HepG2 (cell line): ENCODE measurements around the gene CHMP1A. TPM values are rescaled to one million over a fixed set of nuclear protein-coding genes. Genes with fewer than 3 reads are reported as not detected.

Experiments
- FOXA3 ChIP-seq: IDR thresholded peaks from 2 replicates; pipeline ENCODE4 v1.6.1; 2016; ENCODE audit warnings: missing genetic modification reagents, missing compliant biosample characterization
- GATAD1 ChIP-seq: IDR thresholded peaks from 2 replicates; pipeline ENCODE4 v1.6.1; 2016; ENCODE audit warnings: missing genetic modification reagents, missing compliant biosample characterization
- HMGXB4 ChIP-seq, 2 experiments: sonication (generic) in 1 of 2; formaldehyde crosslinking in 1 of 2; IDR thresholded peaks; 2 replicates each; pipeline versions ENCODE4 v1.4.0 to v1.6.1; 2018 to 2020; ENCODE audit warnings: missing genetic modification reagents in 2 of 2, borderline replicate concordance in 1 of 2, low read depth in 1 of 2, mild to moderate bottlenecking in 1 of 2, missing biosample characterization in 1 of 2
- HNF1A ChIP-seq, 2 experiments: sonication (generic) in 1 of 2; formaldehyde crosslinking in 1 of 2; IDR thresholded peaks; 2 replicates each; pipeline versions ENCODE4 v1.4.0 to v1.6.1; 2016 to 2020; ENCODE audit warnings: borderline replicate concordance in 1 of 2, low read depth in 1 of 2, mild to moderate bottlenecking in 1 of 2, missing genetic modification reagents in 1 of 2
- JUN ChIP-seq: sonication (generic); formaldehyde crosslinking; IDR thresholded peaks from 2 replicates; pipeline ENCODE4 v1.4.0; 2020; ENCODE audit warnings: mild to moderate bottlenecking, missing genetic modification reagents
- KMT2B ChIP-seq: IDR thresholded peaks from 2 replicates; pipeline ENCODE4 v1.6.1; 2016; ENCODE audit warnings: missing genetic modification reagents, missing compliant biosample characterization
- NR2F2 ChIP-seq: IDR thresholded peaks from 2 replicates; pipeline ENCODE4 v1.6.1; 2012; ENCODE audit warnings: low read depth, inconsistent platforms, borderline replicate concordance
- PRMT3 ChIP-seq: sonication (generic); formaldehyde crosslinking; IDR thresholded peaks from 2 replicates; pipeline ENCODE4 v1.8.1; 2022; ENCODE audit warnings: low read depth, mild to moderate bottlenecking, moderate library complexity, missing genetic modification reagents, borderline replicate concordance
- TBX2 ChIP-seq: sonication (generic); formaldehyde crosslinking; IDR thresholded peaks from 2 replicates; pipeline ENCODE4 v1.5.0; 2020; ENCODE audit warnings: missing genetic modification reagents, mild to moderate bottlenecking, borderline replicate concordance
- ZFP36L2 ChIP-seq: sonication (generic); formaldehyde crosslinking; IDR thresholded peaks from 2 replicates; pipeline ENCODE4 v1.4.0; 2020; ENCODE audit warnings: missing genetic modification reagents
- ZMAT3 ChIP-seq: sonication (generic); formaldehyde crosslinking; conservative IDR thresholded peaks from 2 replicates; pipeline ENCODE4 v1.7.0; 2021; ENCODE audit warnings: missing genetic modification reagents
- ZNF510 ChIP-seq: sonication (generic); formaldehyde crosslinking; IDR thresholded peaks from 2 replicates; pipeline ENCODE4 v1.4.0; 2020; ENCODE audit warnings: low read depth, mild to moderate bottlenecking, missing genetic modification reagents
- ZNF597 ChIP-seq: sonication (generic); formaldehyde crosslinking; IDR thresholded peaks from 2 replicates; pipeline ENCODE4 v1.5.0; 2020; ENCODE audit warnings: missing genetic modification reagents
- polyA plus RNA-seq, 8 experiments: library from polyadenylated mRNA; depleted of rRNA in 3 of 8; stranded (reverse) in 7 of 8; unstranded in 1 of 8; fragments of >200 nt; fragmentation: Illumina TruSeq in 4 of 8; extraction: Trizol in 4 of 8; gene quantifications; 2 replicates each; pipeline versions ENCODE4 v1.2.1 to v1.2.3, GENCODE V29; 2011 to 2016; ENCODE audit warnings: low read depth in 4 of 8, missing spikeins in 1 of 8, mixed read lengths in 1 of 8; ENCODE audit not compliant: insufficient read depth in 1 of 8
- total RNA-seq, 5 experiments: library from RNA; depleted of rRNA; stranded (reverse); fragments of >200 nt; fragmentation: Illumina TruSeq; extraction: Trizol; gene quantifications; 2 replicates each; pipeline ENCODE4 v1.2.3, GENCODE V29; 2016; ENCODE audit warnings: low read depth in 1 of 5
- TF ChIP-seq, protein P1 (sequence below): sonication (generic); formaldehyde crosslinking; IDR thresholded peaks from 2 replicates; pipeline ENCODE4 v1.8.1; 2023; ENCODE audit warnings: mild to moderate bottlenecking, moderate library complexity, missing genetic modification reagents
- TF ChIP-seq, protein P2 (sequence below): sonication (generic); formaldehyde crosslinking; IDR thresholded peaks from 2 replicates; pipeline ENCODE4 v1.4.0; 2020; ENCODE audit warnings: missing genetic modification reagents
- TF ChIP-seq, protein P3 (sequence below): fragments of 450-650 bp; IDR thresholded peaks from 2 replicates; pipeline ENCODE4 v1.6.1; 2016

CHMP1A gene
- total and polyA plus RNA-seq, 2 of the 13 experiments (the other 11 are each of a cell fraction or from before 2014, with no cell fraction given): 69.4 to 73.3 TPM

DNA sequence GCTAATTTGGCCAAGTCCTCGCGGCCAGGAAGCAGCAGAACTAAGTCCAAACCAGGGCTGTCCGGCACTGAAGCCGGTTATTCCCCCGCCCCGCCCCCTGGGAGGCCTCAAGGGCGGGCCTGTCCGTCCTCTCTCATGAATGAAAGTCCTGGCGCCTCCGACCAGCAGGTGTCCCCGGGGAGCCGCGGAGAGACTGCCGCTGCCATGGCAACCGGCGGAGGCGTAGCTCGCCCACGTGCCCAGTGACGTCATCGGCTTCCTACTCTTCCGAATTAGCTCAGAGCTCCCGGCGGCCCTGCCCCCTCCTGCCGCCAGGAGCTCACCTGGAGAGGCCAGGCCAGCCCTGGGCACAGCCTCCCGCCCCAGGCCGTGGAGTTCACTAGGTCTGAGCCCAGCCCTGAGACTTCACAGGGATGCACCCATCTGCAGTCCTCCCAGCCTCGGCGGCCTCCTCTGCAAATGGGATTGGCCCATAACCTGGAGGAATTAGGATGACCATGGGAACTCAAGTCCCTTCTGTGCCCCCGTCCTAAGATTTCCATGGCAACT, 42.7 kb upstream of the CHMP1A start (continued):
- TF ChIP-seq ZNF597 (no peak), KMT2B (peak; percentile 65; the same call in 1 of the 2 replicates), PRMT3 (CRISPR knock-in tag) (no peak), HNF1A (IDR thresholded peaks at IDR 0.05; ENCODE audit: low read depth) (no peak), HNF1A (CRISPR knock-in tag; IDR thresholded peaks at IDR 0.05; ENCODE audit: borderline replicate concordance) (peak; percentile 80; the same call in 1 of the 2 replicates), ZFP36L2 (CRISPR knock-in tag) (no peak), GATAD1 (peak; percentile 72), TBX2 (CRISPR knock-in tag) (peak; percentile 72), NR2F2 (peak; percentile 9; the same call in 1 of the 2 replicates), ZMAT3 (CRISPR knock-in tag) (peak; percentile 86), HMGXB4 (CRISPR knock-in tag; IDR thresholded peaks at IDR 0.05; ENCODE audit: borderline replicate concordance in 1 of 2, low read depth in 1 of 2) (peak; percentile 18 to 63; a peak in 2 of 4 replicates), ZNF510 (CRISPR knock-in tag) (0 out of 2 replicates have a peak, but pooled peaks have one; percentile 51), JUN (CRISPR knock-in tag) (peak; percentile 95), FOXA3 (0 out of 2 replicates have a peak, but pooled peaks have one; percentile 48)
- TF ChIP-seq, protein P1, sequence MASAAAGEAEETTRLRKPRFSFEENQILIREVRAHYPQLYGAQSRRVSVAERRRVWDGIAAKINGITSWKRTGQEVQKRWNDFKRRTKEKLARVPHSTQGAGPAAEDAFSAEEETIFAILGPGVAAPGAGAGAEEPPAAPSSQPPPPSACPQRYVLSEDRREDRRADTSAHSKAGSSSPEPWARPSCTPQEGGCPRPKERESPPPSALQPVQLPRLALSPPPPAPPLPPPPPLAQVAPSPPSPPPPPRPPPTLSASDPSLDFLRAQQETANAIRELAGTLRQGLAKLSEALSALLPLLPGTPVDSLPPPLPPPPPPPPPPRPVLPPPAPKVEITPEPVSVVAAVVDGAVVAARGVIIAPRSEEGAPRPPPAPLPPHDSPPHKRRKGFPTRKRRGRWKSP (CRISPR knock-in tag): 0 out of 2 replicates have a peak, but pooled peaks have one; percentile 5
- TF ChIP-seq, protein P2, sequence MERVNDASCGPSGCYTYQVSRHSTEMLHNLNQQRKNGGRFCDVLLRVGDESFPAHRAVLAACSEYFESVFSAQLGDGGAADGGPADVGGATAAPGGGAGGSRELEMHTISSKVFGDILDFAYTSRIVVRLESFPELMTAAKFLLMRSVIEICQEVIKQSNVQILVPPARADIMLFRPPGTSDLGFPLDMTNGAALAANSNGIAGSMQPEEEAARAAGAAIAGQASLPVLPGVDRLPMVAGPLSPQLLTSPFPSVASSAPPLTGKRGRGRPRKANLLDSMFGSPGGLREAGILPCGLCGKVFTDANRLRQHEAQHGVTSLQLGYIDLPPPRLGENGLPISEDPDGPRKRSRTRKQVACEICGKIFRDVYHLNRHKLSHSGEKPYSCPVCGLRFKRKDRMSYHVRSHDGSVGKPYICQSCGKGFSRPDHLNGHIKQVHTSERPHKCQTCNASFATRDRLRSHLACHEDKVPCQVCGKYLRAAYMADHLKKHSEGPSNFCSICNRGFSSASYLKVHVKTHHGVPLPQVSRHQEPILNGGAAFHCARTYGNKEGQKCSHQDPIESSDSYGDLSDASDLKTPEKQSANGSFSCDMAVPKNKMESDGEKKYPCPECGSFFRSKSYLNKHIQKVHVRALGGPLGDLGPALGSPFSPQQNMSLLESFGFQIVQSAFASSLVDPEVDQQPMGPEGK (CRISPR knock-in tag): peak; percentile 57; the same call in 1 of the 2 replicates
- TF ChIP-seq, protein P3, sequence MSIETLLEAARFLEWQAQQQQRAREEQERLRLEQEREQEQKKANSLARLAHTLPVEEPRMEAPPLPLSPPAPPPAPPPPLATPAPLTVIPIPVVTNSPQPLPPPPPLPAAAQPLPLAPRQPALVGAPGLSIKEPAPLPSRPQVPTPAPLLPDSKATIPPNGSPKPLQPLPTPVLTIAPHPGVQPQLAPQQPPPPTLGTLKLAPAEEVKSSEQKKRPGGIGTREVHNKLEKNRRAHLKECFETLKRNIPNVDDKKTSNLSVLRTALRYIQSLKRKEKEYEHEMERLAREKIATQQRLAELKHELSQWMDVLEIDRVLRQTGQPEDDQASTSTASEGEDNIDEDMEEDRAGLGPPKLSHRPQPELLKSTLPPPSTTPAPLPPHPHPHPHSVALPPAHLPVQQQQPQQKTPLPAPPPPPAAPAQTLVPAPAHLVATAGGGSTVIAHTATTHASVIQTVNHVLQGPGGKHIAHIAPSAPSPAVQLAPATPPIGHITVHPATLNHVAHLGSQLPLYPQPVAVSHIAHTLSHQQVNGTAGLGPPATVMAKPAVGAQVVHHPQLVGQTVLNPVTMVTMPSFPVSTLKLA: peak; percentile 96
